Naive thymus-derived CD4-positive, alpha-beta T cell (primary cell): ENCODE measurements around the gene ZNF618. TPM values are rescaled to one million over a fixed set of nuclear protein-coding genes. Genes with fewer than 3 reads are reported as not detected.

Experiments
- ATAC-seq: fragments of 150-1000 bp; cut with Tn5 transposase; 2 replicates; pipeline ENCODE4 v1.10.0; 2021; ENCODE audit warnings: mild to moderate bottlenecking, moderate library complexity
- CTCF ChIA-PET: fragments of 350-600 bp; sonication (Branson Sonifier 250); formaldehyde crosslinking; loops from one replicate; lab custom pipeline; 2021; ENCODE audit warnings: antibody characterized with exemption; lab: Charles Lee
- POLR2A ChIA-PET: fragments of 350-600 bp; sonication (Branson Sonifier 250); formaldehyde crosslinking; loops from one replicate; lab custom pipeline; 2021; ENCODE audit warnings: antibody characterized with exemption, inconsistent platforms; lab: Charles Lee
- DNase-seq, 9 donors: peaks; one replicate each; pipeline versions ENCODE4 v3.0.0 to v3.0.0-alpha.2; 2020 to 2022; ENCODE audit warnings: mixed read lengths in 1 of 9
- H3K27ac ChIP-seq: one replicate; pipeline ENCODE4 v1.7.0; 2013; ENCODE audit warnings: mild to moderate bottlenecking, low read depth, low read length, moderate library complexity
- H3K27me3 ChIP-seq, 2 donors: one replicate each; pipeline ENCODE4 v1.7.0; 2013; ENCODE audit warnings: low read length in 2 of 2, mild to moderate bottlenecking in 2 of 2, moderate library complexity in 2 of 2; ENCODE audit not compliant: control insufficient read depth in 2 of 2, insufficient read depth in 2 of 2
- H3K36me3 ChIP-seq, 3 experiments: 1 replicate in 2 of 3; 2 replicates in 1 of 3; pipeline ENCODE4 v1.7.0; 2013; ENCODE audit warnings: low read length in 3 of 3, mild to moderate bottlenecking in 3 of 3, moderate library complexity in 1 of 3; ENCODE audit not compliant: insufficient read depth in 3 of 3, control insufficient read depth in 2 of 3
- H3K4me1 ChIP-seq, 2 donors: one replicate each; pipeline ENCODE4 v1.7.0; 2013; ENCODE audit warnings: low read length in 2 of 2, mild to moderate bottlenecking in 2 of 2, moderate library complexity in 1 of 2; ENCODE audit not compliant: control insufficient read depth in 2 of 2, insufficient read depth in 2 of 2
- H3K4me3 ChIP-seq: 2 replicates; pipeline ENCODE4 v1.7.0; 2013; ENCODE audit warnings: mild to moderate bottlenecking, low read length
- H3K9me3 ChIP-seq, 3 experiments: 1 replicate in 2 of 3; 2 replicates in 1 of 3; pipeline ENCODE4 v1.7.0; 2013; ENCODE audit warnings: low read length in 3 of 3; ENCODE audit not compliant: control insufficient read depth in 2 of 3
- H3K27ac Mint-ChIP-seq, 9 donors: one replicate each; pipeline ENCODE4 v1.8.0; 2020 to 2022; ENCODE audit warnings: mixed read lengths in 9 of 9, mild to moderate bottlenecking in 8 of 9, moderate library complexity in 5 of 9, inconsistent platforms in 2 of 9
- H3K27me3 Mint-ChIP-seq, 5 donors: one replicate each; pipeline ENCODE4 v1.8.0; 2021 to 2022; ENCODE audit warnings: mixed read lengths in 5 of 5, mild to moderate bottlenecking in 1 of 5
- H3K36me3 Mint-ChIP-seq, 5 donors: one replicate each; pipeline ENCODE4 v1.8.0; 2020 to 2022; ENCODE audit warnings: mixed read lengths in 5 of 5, mild to moderate bottlenecking in 3 of 5, inconsistent platforms in 1 of 5
- H3K4me1 Mint-ChIP-seq, 7 donors: one replicate each; pipeline ENCODE4 v1.8.0; 2020 to 2022; ENCODE audit warnings: mixed read lengths in 7 of 7, mild to moderate bottlenecking in 3 of 7, inconsistent platforms in 1 of 7
- H3K4me3 Mint-ChIP-seq, 10 donors: one replicate each; pipeline ENCODE4 v1.8.0; 2020 to 2022; ENCODE audit warnings: mild to moderate bottlenecking in 10 of 10, mixed read lengths in 10 of 10, moderate library complexity in 6 of 10, inconsistent platforms in 2 of 10
- H3K9me3 Mint-ChIP-seq, 11 donors: one replicate each; pipeline ENCODE4 v1.8.0; 2020 to 2022; ENCODE audit warnings: mixed read lengths in 11 of 11, mild to moderate bottlenecking in 4 of 11, inconsistent platforms in 1 of 11, moderate library complexity in 1 of 11
- intact Hi-C, 2 donors: fragments of 100-400 bp; cut with micrococcal nuclease; formaldehyde crosslinking; loops; one replicate each; pipeline ENCODE4 v1.15.1; 2023
- polyA plus RNA-seq, 2 donors: library from polyadenylated mRNA; unstranded; fragments of 300-500 nt; fragmentation: Illumina TruSeq; gene quantifications; one replicate each; pipeline ENCODE4 v1.2.3, GENCODE V29; 2021
- total RNA-seq, 6 experiments: library from RNA in 5 of 6; stranded (reverse) in 5 of 6; gene quantifications; 1 replicate in 5 of 6; 2 replicates in 1 of 6; pipeline ENCODE4 v1.2.3 and lab custom pipeline; 2021 to 2026

Gene ZNF618
- total and polyA plus RNA-seq, 7 experiments from 2014 or later: 0.17 to 3.3 (median 1.1) TPM

GRCh38 chr9:113933671-113934070 lies 57.6 kb downstream of the ZNF618 start:
- no peak overlapping the region for H3K4me3 Mint-ChIP-seq

GRCh38 chr9:113934167-113934828 lies 58.2 kb downstream of the ZNF618 start:
- intact Hi-C loops: no loop called here
- Mint-ChIP-seq H3K4me3 (no peak overlapping the region), H3K9me3 (peaks cover 0 to 4% (median 0%) of the 10 kb centered on the region in 11 donors), H3K27ac (no peak overlapping the region), H3K27me3 (peaks cover 0 to 5% (median 0%) of the 10 kb centered on the region in 5 donors), H3K36me3 (no peaks in the 10 kb centered on the region), H3K4me1 (no peaks in the 10 kb centered on the region)
- Histone ChIP-seq H3K27ac (no peak overlapping the region), H3K4me1 (no peaks in the 10 kb centered on the region), H3K27me3 (no peaks in the 10 kb centered on the region), H3K4me3 (no peak overlapping the region), H3K9me3 (no peaks in the 10 kb centered on the region), H3K36me3 (no peaks in the 10 kb centered on the region)
- DNase-seq (no peak), ATAC-seq (no peak)
- ChIA-PET CTCF (no interaction called here), POLR2A (no interaction called here)

More at GRCh38 chr9:113933671-113934070, 57.6 kb downstream of the ZNF618 start:
- Histone ChIP-seq H3K4me1 (no peaks in the 10 kb centered on the region), H3K4me3 (no peak overlapping the region), H3K27ac (no peak overlapping the region), H3K36me3 (no peaks in the 10 kb centered on the region), H3K27me3 (no peaks in the 10 kb centered on the region), H3K9me3 (no peaks in the 10 kb centered on the region)
- Mint-ChIP-seq H3K27me3 (peaks cover 0 to 4% (median 0%) of the 10 kb centered on the region in 5 donors), H3K4me1 (no peaks in the 10 kb centered on the region), H3K9me3 (peaks cover 0 to 7% (median 2%) of the 10 kb centered on the region in 11 donors), H3K36me3 (no peaks in the 10 kb centered on the region), H3K27ac (no peak overlapping the region)
- ChIA-PET POLR2A (no interaction called here), CTCF (no interaction called here)
- intact Hi-C loops: no loop called here
- ATAC-seq (no peak), DNase-seq (no peak)

- CTCF ChIA-PET: no interaction called here
- no peaks in the 10 kb centered on the region for H3K9me3 ChIP-seq
- ATAC-seq: no peak
- Mint-ChIP-seq H3K4me1 (no peaks in the 10 kb centered on the region), H3K9me3 (peaks cover 0 to 1% (median 0%) of the 10 kb centered on the region in 11 donors), H3K4me3 (no peak overlapping the region), H3K27me3 (peaks cover 0 to 5% (median 0%) of the 10 kb centered on the region in 5 donors), H3K27ac (no peak overlapping the region), H3K36me3 (no peaks in the 10 kb centered on the region)
- no peaks in the 10 kb centered on the region for H3K4me1 ChIP-seq
- no peak overlapping the region for H3K4me3 ChIP-seq
- no peak for DNase-seq
- H3K27ac ChIP-seq: no peak overlapping the region
- H3K27me3 ChIP-seq: no peaks in the 10 kb centered on the region
- POLR2A ChIA-PET: no interaction called here
- H3K36me3 ChIP-seq: no peaks in the 10 kb centered on the region
- intact Hi-C loops: no loop called here
These were observed 58.9 kb downstream of the ZNF618 start for GRCh38 chr9:113934829-113935676.

- no peak overlapping the region for H3K4me3 ChIP-seq
- CTCF ChIA-PET: no interaction called here
- H3K27ac ChIP-seq: no peak overlapping the region
- POLR2A ChIA-PET: no interaction called here
- no peak overlapping the region for H3K4me3 Mint-ChIP-seq
- H3K9me3 Mint-ChIP-seq: peaks cover 0 to 4% (median under 1%) of the 10 kb centered on the region in 11 donors
- no peaks in the 10 kb centered on the region for H3K4me1 Mint-ChIP-seq
- H3K4me1 ChIP-seq: no peaks in the 10 kb centered on the region
- DNase-seq: no peak
- H3K27me3 ChIP-seq: no peaks in the 10 kb centered on the region
- H3K36me3 Mint-ChIP-seq: peaks cover 0 to 2% (median 0%) of the 10 kb centered on the region in 5 donors
- no peaks in the 10 kb centered on the region for H3K9me3 ChIP-seq
- ATAC-seq: no peak
- H3K27ac Mint-ChIP-seq: no peak overlapping the region
- intact Hi-C loops: no loop called here
- peaks cover 0 to 7% (median 0%) of the 10 kb centered on the region in 5 donors for H3K27me3 Mint-ChIP-seq
- H3K36me3 ChIP-seq: no peaks in the 10 kb centered on the region
These were observed 59.7 kb downstream of the ZNF618 start for GRCh38 chr9:113935677-113936380.

- intact Hi-C loops: no loop called here
- Histone ChIP-seq H3K4me3 (no peak overlapping the region), H3K27me3 (no peaks in the 10 kb centered on the region), H3K27ac (no peak overlapping the region), H3K4me1 (no peaks in the 10 kb centered on the region), H3K36me3 (no peaks in the 10 kb centered on the region), H3K9me3 (no peaks in the 10 kb centered on the region)
- Mint-ChIP-seq H3K27ac (no peak overlapping the region), H3K27me3 (peaks cover 0 to 18% (median 2%) of the 10 kb centered on the region in 5 donors), H3K4me1 (no peaks in the 10 kb centered on the region), H3K9me3 (peaks cover 0 to 11% (median 1%) of the 10 kb centered on the region in 11 donors), H3K36me3 (peaks cover 0 to 11% (median 0%) of the 10 kb centered on the region in 5 donors), H3K4me3 (no peak overlapping the region)
- CTCF ChIA-PET: no interaction called here
- DNase-seq (no peak), ATAC-seq (no peak)
- POLR2A ChIA-PET: no interaction called here
These were observed 64.0 kb downstream of the ZNF618 start for GRCh38 chr9:113940077-113940476.

GRCh38 chr9:113941056-113941455 lies 64.9 kb downstream of the ZNF618 start:
- Mint-ChIP-seq H3K27ac (peak overlapping the region in 1 of 9 donors; percentile 10), H3K4me3 (no peak overlapping the region), H3K27me3 (peaks cover 0 to 21% (median 5%) of the 10 kb centered on the region in 5 donors), H3K9me3 (peaks cover 0 to 11% (median 1%) of the 10 kb centered on the region in 11 donors), H3K4me1 (no peaks in the 10 kb centered on the region), H3K36me3 (peaks cover 0 to 11% (median 0%) of the 10 kb centered on the region in 5 donors)
- no peak for DNase-seq
- Histone ChIP-seq H3K27ac (no peak overlapping the region), H3K9me3 (no peaks in the 10 kb centered on the region), H3K27me3 (no peaks in the 10 kb centered on the region), H3K4me3 (no peak overlapping the region), H3K4me1 (no peaks in the 10 kb centered on the region), H3K36me3 (no peaks in the 10 kb centered on the region)
- ChIA-PET POLR2A (no interaction called here), CTCF (no interaction called here)
- no peak for ATAC-seq
- intact Hi-C loops: no loop called here
